WTC11 (cell line): ENCODE results near the gene TSPAN32. TPM values are rescaled to one million over a fixed set of nuclear protein-coding genes. Genes with fewer than 3 reads are reported as not detected.

Experiments used
- ATAC-seq: fragments of 200-7000 bp; cut with Tn5 transposase; 2 replicates; pipeline ENCODE4 v1.10.0; 2021; ENCODE audit warnings: mild to moderate bottlenecking, moderate library complexity
- CTCF ChIA-PET: fragments of 300-600 bp; sonication (Branson Sonifier 250); formaldehyde crosslinking; loops from one replicate; lab custom pipeline; 2021; ENCODE audit warnings: antibody characterized with exemption; lab: Charles Lee
- POLR2A ChIA-PET: fragments of 350-600 bp; sonication (Branson Sonifier 250); formaldehyde crosslinking; loops from one replicate; lab custom pipeline; 2021; ENCODE audit warnings: antibody characterized with exemption; lab: Charles Lee
- DNase-seq: peaks from one replicate; pipeline ENCODE4 v3.0.0; 2021; ENCODE audit warnings: low spot score
- H3K27ac Mint-ChIP-seq: 2 replicates; pipeline ENCODE4 v1.8.0; 2021; ENCODE audit warnings: mixed read lengths
- H3K27me3 Mint-ChIP-seq: 2 replicates; pipeline ENCODE4 v1.8.0; 2021; ENCODE audit warnings: low read depth, mild to moderate bottlenecking, moderate library complexity, mixed read lengths
- H3K36me3 Mint-ChIP-seq: 2 replicates; pipeline ENCODE4 v1.8.0; 2021; ENCODE audit warnings: mixed read lengths
- H3K4me1 Mint-ChIP-seq: 2 replicates; pipeline ENCODE4 v1.8.0; 2022; ENCODE audit warnings: mixed read lengths
- H3K4me3 Mint-ChIP-seq: 2 replicates; pipeline ENCODE4 v1.8.0; 2021; ENCODE audit warnings: mild to moderate bottlenecking, moderate library complexity, mixed read lengths
- H3K9me3 Mint-ChIP-seq: 2 replicates; pipeline ENCODE4 v1.8.0; 2021; ENCODE audit warnings: mixed read lengths
- ATF6 ChIP-seq: sonication (generic); formaldehyde crosslinking; IDR thresholded peaks from 2 replicates; pipeline ENCODE4 v1.8.1; 2023; ENCODE audit warnings: mild to moderate bottlenecking, missing genetic modification reagents
- CREB1 ChIP-seq: sonication (generic); formaldehyde crosslinking; IDR thresholded peaks from 2 replicates; pipeline ENCODE4 v1.8.0; 2023; ENCODE audit warnings: mild to moderate bottlenecking, missing genetic modification reagents
- E2F4 ChIP-seq: sonication (generic); formaldehyde crosslinking; IDR thresholded peaks from 2 replicates; pipeline ENCODE4 v1.8.1; 2022; ENCODE audit warnings: low read depth, mild to moderate bottlenecking, moderate library complexity, missing genetic modification reagents, borderline replicate concordance
- FOXP4 ChIP-seq: sonication (generic); formaldehyde crosslinking; IDR thresholded peaks from 2 replicates; pipeline ENCODE4 v1.8.0; 2022; ENCODE audit warnings: mild to moderate bottlenecking, missing genetic modification reagents
- GABPB1 ChIP-seq: sonication (generic); formaldehyde crosslinking; IDR thresholded peaks from 2 replicates; pipeline ENCODE4 v1.8.1; 2023; ENCODE audit warnings: mild to moderate bottlenecking, missing genetic modification reagents
- HMGA2 ChIP-seq: fragments of 250-450 bp; sonication (Bioruptor Pico); IDR thresholded peaks from 2 replicates; pipeline ENCODE4 v1.4.0; 2021; ENCODE audit warnings: mild to moderate bottlenecking, moderate library complexity
- IRF1 ChIP-seq: sonication (generic); formaldehyde crosslinking; IDR thresholded peaks from 2 replicates; pipeline ENCODE4 v1.8.0; 2023; ENCODE audit warnings: missing genetic modification reagents
- JAZF1 ChIP-seq: fragments of 250-450 bp; sonication (Bioruptor Pico); IDR thresholded peaks from 2 replicates; pipeline ENCODE4 v1.9.0; 2021; ENCODE audit warnings: moderate library complexity, mild to moderate bottlenecking, inconsistent platforms
- NFATC4 ChIP-seq: fragments of 250-450 bp; sonication (Bioruptor Pico); IDR thresholded peaks from 2 replicates; pipeline ENCODE4 v1.9.0; 2021; ENCODE audit warnings: mild to moderate bottlenecking
- NR1H2 ChIP-seq: sonication (generic); formaldehyde crosslinking; IDR thresholded peaks from 2 replicates; pipeline ENCODE4 v1.9.0; 2021; ENCODE audit warnings: mild to moderate bottlenecking, moderate library complexity, missing genetic modification reagents
- NR3C1 ChIP-seq: sonication (generic); formaldehyde crosslinking; conservative IDR thresholded peaks from 2 replicates; pipeline ENCODE4 v1.8.1; 2023; ENCODE audit warnings: low read depth, mild to moderate bottlenecking, missing genetic modification reagents
- TEAD1 ChIP-seq: sonication (generic); formaldehyde crosslinking; IDR thresholded peaks from 2 replicates; pipeline ENCODE4 v1.8.0; 2022; ENCODE audit warnings: mild to moderate bottlenecking, missing genetic modification reagents
- ZBTB43 ChIP-seq: sonication (generic); formaldehyde crosslinking; IDR thresholded peaks from 2 replicates; pipeline ENCODE4 v1.8.1; 2023; ENCODE audit warnings: mild to moderate bottlenecking, missing genetic modification reagents
- ZNF671 ChIP-seq: fragments of 250-450 bp; sonication (Bioruptor Pico); IDR thresholded peaks from 2 replicates; pipeline ENCODE4 v1.8.0; 2021; ENCODE audit warnings: mild to moderate bottlenecking
- ZSCAN18 ChIP-seq: fragments of 250-450 bp; sonication (Bioruptor Pico); IDR thresholded peaks from 2 replicates; pipeline ENCODE4 v2.1.2; 2022; ENCODE audit warnings: mild to moderate bottlenecking, moderate library complexity
- total RNA-seq: library from RNA; stranded (reverse); gene quantifications from 3 replicates; pipeline ENCODE4 v1.2.3, GENCODE V29; 2021

TSPAN32 gene
- total RNA-seq, 1 experiment from 2014 or later: not detected

GRCh38 chr11:2315395-2316168, 13.8 kb downstream of the TSPAN32 start:
- H3K36me3 Mint-ChIP-seq: no peaks in the 10 kb centered on the region
- DNase-seq (no peak), ATAC-seq (no peak)
- TF ChIP-seq ATF6 (CRISPR knock-in tag): no peak
- TF ChIP-seq TEAD1 (CRISPR knock-in tag): no peak
- TF ChIP-seq NR3C1 (CRISPR knock-in tag): no peak
- no peak for TF ChIP-seq JAZF1 (CRISPR knock-in tag)
- TF ChIP-seq GABPB1 (CRISPR knock-in tag): no peak
- no peak for TF ChIP-seq NFATC4 (CRISPR knock-in tag)
- no peak for TF ChIP-seq E2F4 (CRISPR knock-in tag)
- TF ChIP-seq ZBTB43 (CRISPR knock-in tag): no peak
- no peak for TF ChIP-seq ZSCAN18 (CRISPR knock-in tag)
- no peak for TF ChIP-seq HMGA2 (CRISPR knock-in tag)
- TF ChIP-seq CREB1: no peak
- no peak for TF ChIP-seq NR1H2 (CRISPR knock-in tag)
- no peak for TF ChIP-seq ZNF671 (CRISPR knock-in tag)
- no peak for TF ChIP-seq IRF1 (CRISPR knock-in tag)
- TF ChIP-seq FOXP4 (CRISPR knock-in tag): no peak
- CTCF ChIA-PET: interaction anchor here (1.0 to 2.2 kb wide), 2 partner anchors 10 to 105 kb away, joined by 3 to 15 read pairs; no protein-coding TSS in a partner anchor
- POLR2A ChIA-PET: no interaction called here
- H3K4me1 Mint-ChIP-seq: no peaks in the 10 kb centered on the region
- peaks cover 4% of the 10 kb centered on the region for H3K27me3 Mint-ChIP-seq
- no peak overlapping the region for H3K27ac Mint-ChIP-seq
- H3K4me3 Mint-ChIP-seq: no peak overlapping the region
- H3K9me3 Mint-ChIP-seq: peaks cover 4% of the 10 kb centered on the region; the same call in 1 of the 2 replicates
